GM23338 (cell line): ENCODE results near the gene BBLN. TPM values are rescaled to one million over a fixed set of nuclear protein-coding genes. Genes with fewer than 3 reads are reported as not detected.

ENCODE experiments used
- ATAC-seq: fragments of 200-7000 bp; cut with Tn5 transposase; 3 replicates; pipeline ENCODE4 v1.9.1; 2020
- DNase-seq: peaks from one replicate; pipeline ENCODE4 v3.0.0-alpha.2; 2015; ENCODE audit warnings: low spot score
- H2AFZ ChIP-seq: fragments of 200-600 bp; sonication (generic); 2 replicates; pipeline ENCODE4 v1.8.0; 2016; ENCODE audit warnings: antibody characterized with exemption, mild to moderate bottlenecking, moderate library complexity
- H3F3A ChIP-seq: fragments of 200-600 bp; sonication (generic); replicated peaks from 2 replicates; pipeline ENCODE4 v1.8.0; 2017; ENCODE audit warnings: antibody characterized with exemption, mixed run types, low read depth
- H3K27ac ChIP-seq: fragments of 200-600 bp; sonication (generic); 2 replicates; pipeline ENCODE4 v1.6.1; 2016; ENCODE audit warnings: low read depth
- H3K27me3 ChIP-seq: fragments of 200-600 bp; sonication (generic); 2 replicates; pipeline ENCODE4 v1.8.0; 2016; ENCODE audit warnings: mild to moderate bottlenecking, mixed run types, moderate library complexity; ENCODE audit not compliant: insufficient read depth
- H3K36me3 ChIP-seq: fragments of 200-600 bp; sonication (generic); 2 replicates; pipeline ENCODE4 v1.8.0; 2016; ENCODE audit warnings: mild to moderate bottlenecking; ENCODE audit not compliant: insufficient read depth
- H3K4me1 ChIP-seq: fragments of 200-600 bp; sonication (generic); 2 replicates; pipeline ENCODE4 v1.8.0; 2016; ENCODE audit warnings: mild to moderate bottlenecking, moderate library complexity; ENCODE audit not compliant: insufficient read depth
- H3K4me2 ChIP-seq: fragments of 200-600 bp; sonication (generic); 2 replicates; pipeline ENCODE4 v1.7.1; 2017; ENCODE audit warnings: mixed run types
- H3K4me3 ChIP-seq: fragments of 200-600 bp; sonication (generic); 2 replicates; pipeline ENCODE4 v1.6.1; 2016; ENCODE audit warnings: mixed run types
- H3K79me2 ChIP-seq: fragments of 200-600 bp; sonication (generic); replicated peaks from 2 replicates; pipeline ENCODE4 v1.8.0; 2017; ENCODE audit warnings: mild to moderate bottlenecking; ENCODE audit not compliant: insufficient read depth
- H3K9me2 ChIP-seq: fragments of 200-600 bp; sonication (generic); 2 replicates; pipeline ENCODE4 v1.8.0; 2017; ENCODE audit not compliant: insufficient read depth
- H4K20me1 ChIP-seq: fragments of 200-600 bp; sonication (generic); replicated peaks from 2 replicates; pipeline ENCODE4 v1.8.0; 2017; ENCODE audit warnings: mild to moderate bottlenecking; ENCODE audit not compliant: insufficient read depth
- H3K27ac Mint-ChIP-seq: 2 replicates; pipeline ENCODE4 v1.8.0; 2020; ENCODE audit warnings: inconsistent platforms, mild to moderate bottlenecking, moderate library complexity, mixed read lengths
- H3K27me3 Mint-ChIP-seq: 3 replicates; pipeline ENCODE4 v1.8.0; 2022; ENCODE audit warnings: low read depth, mild to moderate bottlenecking, moderate library complexity, mixed read lengths, inconsistent platforms; ENCODE audit not compliant: insufficient read depth, poor library complexity
- H3K36me3 Mint-ChIP-seq: 3 replicates; pipeline ENCODE4 v1.8.0; 2021; ENCODE audit warnings: low read depth, mild to moderate bottlenecking, inconsistent platforms, moderate library complexity, mixed read lengths
- H3K4me1 Mint-ChIP-seq: 3 replicates; pipeline ENCODE4 v1.8.0; 2020; ENCODE audit warnings: mild to moderate bottlenecking, inconsistent platforms, mixed read lengths
- H3K4me3 Mint-ChIP-seq: 3 replicates; pipeline ENCODE4 v1.8.0; 2021; ENCODE audit warnings: moderate library complexity, mild to moderate bottlenecking, inconsistent platforms, mixed read lengths
- H3K9me3 Mint-ChIP-seq: 3 replicates; pipeline ENCODE4 v1.8.0; 2020; ENCODE audit warnings: moderate library complexity, mild to moderate bottlenecking, inconsistent platforms, mixed read lengths
- EZH2 ChIP-seq: fragments of 200-600 bp; sonication (generic); IDR thresholded peaks from one replicate; pipeline ENCODE4 v1.8.0; 2017; ENCODE audit warnings: antibody characterized with exemption, mild to moderate bottlenecking, low read depth; ENCODE audit not compliant: unreplicated experiment
- EZH2phosphoT487 ChIP-seq: fragments of 200-600 bp; sonication (generic); IDR thresholded peaks from one replicate; pipeline ENCODE4 v1.8.1; 2018; ENCODE audit warnings: antibody characterized with exemption; ENCODE audit not compliant: unreplicated experiment
- POLR2AphosphoS5 ChIP-seq: IDR thresholded peaks from 2 replicates; pipeline ENCODE4 v1.6.1; 2016; ENCODE audit warnings: antibody characterized with exemption, low read depth
- ZNF114 ChIP-seq: fragments of 250-450 bp; sonication (Bioruptor Pico); IDR thresholded peaks from 2 replicates; pipeline ENCODE4 v1.5.0; 2020; ENCODE audit warnings: mild to moderate bottlenecking, moderate library complexity
- ZNF331 ChIP-seq: fragments of 250-450 bp; sonication (Bioruptor Pico); IDR thresholded peaks from 2 replicates; pipeline ENCODE4 v1.5.0; 2020; ENCODE audit warnings: low read depth, mild to moderate bottlenecking, moderate library complexity
- polyA plus RNA-seq: library from polyadenylated mRNA; unstranded; fragments of >200 nt; fragmentation: Nextera tagmentation; extraction: Ambion mirVana; gene quantifications from 2 replicates; pipeline ENCODE4 v1.2.1, GENCODE V29; 2016
- total RNA-seq: library from RNA; depleted of rRNA; stranded (reverse); fragments of >200 nt; shearing (Covaris generic); gene quantifications from 2 replicates; pipeline ENCODE4 v1.2.3, GENCODE V29; 2014
- TF ChIP-seq, protein P1 (sequence below): IDR thresholded peaks from one replicate; pipeline ENCODE4 v1.6.1; 2018; ENCODE audit warnings: antibody characterized with exemption; ENCODE audit not compliant: unreplicated experiment
- TF ChIP-seq, protein P2 (sequence below): IDR thresholded peaks from 2 replicates; pipeline ENCODE4 v1.6.1; 2016; ENCODE audit warnings: antibody characterized with exemption

Gene BBLN
- total and polyA plus RNA-seq, 2 experiments from 2014 or later, result 171 to 246 TPM

DNA sequence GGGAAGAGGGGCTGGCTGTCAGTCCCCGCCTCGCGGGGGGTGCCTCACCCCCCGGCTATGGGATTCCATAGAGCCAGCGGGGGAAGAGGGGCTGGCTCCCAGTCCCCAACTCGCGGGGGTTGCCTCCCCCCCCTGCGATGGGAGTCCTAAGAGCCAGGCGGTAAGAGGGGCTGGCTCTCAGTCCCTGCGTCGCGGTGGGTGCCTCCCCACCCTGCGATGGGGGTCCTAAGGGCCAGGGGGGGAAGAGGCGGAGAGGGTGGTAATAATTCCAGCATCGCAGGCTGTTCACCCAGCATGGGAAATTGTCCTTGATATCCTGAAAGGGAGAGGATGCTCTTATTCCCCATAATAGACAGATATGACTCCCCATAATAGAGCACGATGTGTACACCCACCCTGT is 20.4 kb upstream of the BBLN start (continued):
- TF ChIP-seq, protein P1, sequence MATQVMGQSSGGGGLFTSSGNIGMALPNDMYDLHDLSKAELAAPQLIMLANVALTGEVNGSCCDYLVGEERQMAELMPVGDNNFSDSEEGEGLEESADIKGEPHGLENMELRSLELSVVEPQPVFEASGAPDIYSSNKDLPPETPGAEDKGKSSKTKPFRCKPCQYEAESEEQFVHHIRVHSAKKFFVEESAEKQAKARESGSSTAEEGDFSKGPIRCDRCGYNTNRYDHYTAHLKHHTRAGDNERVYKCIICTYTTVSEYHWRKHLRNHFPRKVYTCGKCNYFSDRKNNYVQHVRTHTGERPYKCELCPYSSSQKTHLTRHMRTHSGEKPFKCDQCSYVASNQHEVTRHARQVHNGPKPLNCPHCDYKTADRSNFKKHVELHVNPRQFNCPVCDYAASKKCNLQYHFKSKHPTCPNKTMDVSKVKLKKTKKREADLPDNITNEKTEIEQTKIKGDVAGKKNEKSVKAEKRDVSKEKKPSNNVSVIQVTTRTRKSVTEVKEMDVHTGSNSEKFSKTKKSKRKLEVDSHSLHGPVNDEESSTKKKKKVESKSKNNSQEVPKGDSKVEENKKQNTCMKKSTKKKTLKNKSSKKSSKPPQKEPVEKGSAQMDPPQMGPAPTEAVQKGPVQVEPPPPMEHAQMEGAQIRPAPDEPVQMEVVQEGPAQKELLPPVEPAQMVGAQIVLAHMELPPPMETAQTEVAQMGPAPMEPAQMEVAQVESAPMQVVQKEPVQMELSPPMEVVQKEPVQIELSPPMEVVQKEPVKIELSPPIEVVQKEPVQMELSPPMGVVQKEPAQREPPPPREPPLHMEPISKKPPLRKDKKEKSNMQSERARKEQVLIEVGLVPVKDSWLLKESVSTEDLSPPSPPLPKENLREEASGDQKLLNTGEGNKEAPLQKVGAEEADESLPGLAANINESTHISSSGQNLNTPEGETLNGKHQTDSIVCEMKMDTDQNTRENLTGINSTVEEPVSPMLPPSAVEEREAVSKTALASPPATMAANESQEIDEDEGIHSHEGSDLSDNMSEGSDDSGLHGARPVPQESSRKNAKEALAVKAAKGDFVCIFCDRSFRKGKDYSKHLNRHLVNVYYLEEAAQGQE, result no peak
- TF ChIP-seq EZH2phosphoT487, result no peak
- TF ChIP-seq, protein P2, sequence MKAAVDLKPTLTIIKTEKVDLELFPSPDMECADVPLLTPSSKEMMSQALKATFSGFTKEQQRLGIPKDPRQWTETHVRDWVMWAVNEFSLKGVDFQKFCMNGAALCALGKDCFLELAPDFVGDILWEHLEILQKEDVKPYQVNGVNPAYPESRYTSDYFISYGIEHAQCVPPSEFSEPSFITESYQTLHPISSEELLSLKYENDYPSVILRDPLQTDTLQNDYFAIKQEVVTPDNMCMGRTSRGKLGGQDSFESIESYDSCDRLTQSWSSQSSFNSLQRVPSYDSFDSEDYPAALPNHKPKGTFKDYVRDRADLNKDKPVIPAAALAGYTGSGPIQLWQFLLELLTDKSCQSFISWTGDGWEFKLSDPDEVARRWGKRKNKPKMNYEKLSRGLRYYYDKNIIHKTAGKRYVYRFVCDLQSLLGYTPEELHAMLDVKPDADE, result no peak
- no peak for TF ChIP-seq EZH2
- no peak for TF ChIP-seq ZNF331 (CRISPR knock-in tag)
- TF ChIP-seq POLR2AphosphoS5, result no peak
- no peak for TF ChIP-seq ZNF114 (CRISPR knock-in tag)

DNA sequence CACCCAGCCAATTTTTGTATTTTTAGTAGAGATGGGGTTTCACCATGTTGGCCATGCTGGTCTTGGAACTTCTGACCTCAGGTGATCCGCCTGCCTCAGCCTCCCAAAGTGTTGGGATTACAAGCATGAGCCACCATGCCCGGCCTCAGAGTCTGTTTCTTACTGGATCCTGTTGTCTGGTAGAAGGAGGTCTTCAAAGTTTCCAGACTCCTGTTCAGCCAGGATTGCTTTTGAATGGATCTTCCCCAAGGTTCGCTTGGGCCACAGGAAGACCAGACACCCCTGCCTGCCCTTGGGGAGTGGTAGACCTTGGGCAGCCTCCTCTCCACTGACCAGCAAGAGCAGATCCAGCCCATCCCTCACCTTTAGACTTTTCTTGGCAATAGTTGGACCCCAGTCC is 18.5 kb upstream of the BBLN start:
- no peaks in the 10 kb centered on the region for H3K9me3 Mint-ChIP-seq
- TF ChIP-seq POLR2AphosphoS5, result no peak
- TF ChIP-seq, protein P2, result no peak
- TF ChIP-seq, protein P1, result no peak
- Histone ChIP-seq H3F3A (no peaks in the 10 kb centered on the region), H3K79me2 (no peaks in the 10 kb centered on the region), H4K20me1 (no peaks in the 10 kb centered on the region), H3K27ac (no peak overlapping the region), H3K36me3 (no peaks in the 10 kb centered on the region), H3K27me3 (no peaks in the 10 kb centered on the region), H3K4me2 (no peak overlapping the region), H2AFZ (no peak overlapping the region), H3K4me1 (no peaks in the 10 kb centered on the region), H3K4me3 (no peak overlapping the region), H3K9me2 (no peaks in the 10 kb centered on the region)
- DNase-seq (no peak), ATAC-seq (no peak)
- peaks cover 4% of the 10 kb centered on the region for H3K4me1 Mint-ChIP-seq
- peaks cover 2% of the 10 kb centered on the region for H3K27me3 Mint-ChIP-seq
- no peaks in the 10 kb centered on the region for H3K36me3 Mint-ChIP-seq
- H3K4me3 Mint-ChIP-seq, result no peak overlapping the region
- no peak overlapping the region for H3K27ac Mint-ChIP-seq
